ENCODE measurements around the gene CMIP.

CMIP gene

DNA sequence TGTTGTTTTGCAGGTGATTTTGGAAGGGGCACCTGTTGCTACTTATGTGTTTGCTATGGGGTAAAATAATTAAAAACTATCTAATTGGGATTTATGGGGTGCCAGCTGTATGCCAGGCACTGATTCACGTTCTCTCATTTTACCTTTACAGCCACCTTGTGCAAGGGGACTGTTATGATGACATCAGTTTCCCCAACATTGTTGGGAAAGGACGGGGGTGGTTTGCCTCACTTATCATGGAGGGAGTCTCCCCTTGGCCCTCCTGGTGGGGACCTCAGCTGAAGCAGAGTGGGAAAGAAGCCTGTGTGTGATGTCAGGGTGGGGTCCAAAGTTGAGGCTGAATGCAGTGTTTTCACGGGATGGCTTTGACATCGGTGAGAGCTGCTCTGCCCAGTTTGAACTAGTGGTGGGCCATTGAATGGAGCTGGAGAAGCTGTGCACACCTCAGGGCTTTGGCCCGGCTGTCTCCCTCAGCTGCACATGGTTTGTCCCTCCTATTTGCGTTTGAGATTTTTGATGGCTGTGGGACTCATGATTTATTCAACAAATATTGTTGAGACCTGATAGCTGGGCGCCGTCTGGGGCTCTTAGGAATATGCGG, 36.1 kb downstream of the CMIP start:
- no peak for DNase-seq (ENCODE audit: low read depth)

DNA sequence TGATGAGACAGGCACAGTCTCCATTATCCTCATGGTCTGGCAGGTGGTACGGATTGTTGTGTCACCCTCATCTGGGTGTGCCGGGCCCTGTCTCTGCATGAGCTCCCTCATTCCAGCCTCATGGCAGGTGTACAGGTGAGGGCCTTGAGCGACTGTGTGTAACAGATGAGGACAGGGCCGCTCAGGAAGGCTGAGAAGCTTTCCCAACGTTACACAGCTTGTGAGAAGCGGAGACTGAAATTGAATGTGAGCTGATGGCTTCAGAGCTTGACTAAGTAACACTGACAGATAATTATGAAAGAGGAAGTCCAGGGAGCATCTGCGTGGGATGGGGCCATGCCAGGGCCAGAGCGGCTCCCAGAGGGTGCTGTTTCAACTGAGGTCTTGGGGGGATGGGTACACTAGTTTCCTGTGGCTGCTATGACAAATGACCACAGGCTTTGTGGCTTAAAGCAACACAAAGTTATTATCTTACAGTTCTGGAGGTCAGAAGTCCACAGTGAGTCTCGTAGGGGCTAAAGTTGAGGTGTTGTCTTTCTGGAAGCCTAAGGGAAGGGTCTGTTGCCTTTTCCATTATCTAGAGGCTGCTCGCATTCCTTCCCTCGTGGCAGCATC, 36.7 kb downstream of the CMIP start:
- no peak for DNase-seq (ENCODE audit: low read depth)

DNA sequence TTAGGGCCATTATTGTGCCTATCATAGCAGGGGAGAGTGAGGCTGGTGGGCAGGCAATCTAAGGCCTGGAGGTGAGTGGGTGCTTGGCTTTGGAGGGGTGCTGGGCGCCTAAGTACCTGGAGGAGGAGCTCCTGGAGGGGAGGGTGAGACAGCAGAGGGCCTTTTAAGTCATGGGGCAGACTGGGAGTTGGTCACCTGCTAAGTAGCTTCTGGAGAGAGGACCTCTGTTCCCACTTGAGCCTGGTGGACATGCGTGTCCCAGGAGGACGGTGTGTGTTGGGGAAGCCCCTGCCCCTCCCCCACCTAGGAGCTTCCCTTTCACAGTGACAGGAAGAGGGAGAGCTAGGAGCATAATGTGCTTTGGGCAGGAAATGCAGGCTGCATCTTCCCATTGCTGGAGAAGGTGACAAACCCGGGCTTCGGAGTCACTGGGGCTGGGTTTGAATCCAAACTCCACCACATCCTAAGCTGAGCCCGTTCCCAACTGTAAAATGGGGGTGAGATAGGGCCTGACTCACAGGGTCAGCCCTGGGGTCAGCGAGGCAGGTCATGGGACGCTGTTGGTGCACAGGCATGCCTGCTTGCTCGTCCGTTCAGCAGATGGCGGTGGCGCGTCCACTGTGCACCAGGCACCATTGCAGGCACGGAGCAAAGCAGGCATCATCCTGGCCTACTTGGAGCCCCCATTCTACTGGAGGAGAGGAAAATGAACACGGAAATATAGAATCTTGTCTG, 37.9 kb downstream of the CMIP start:
- no peak for DNase-seq (ENCODE audit: low read depth)

DNA sequence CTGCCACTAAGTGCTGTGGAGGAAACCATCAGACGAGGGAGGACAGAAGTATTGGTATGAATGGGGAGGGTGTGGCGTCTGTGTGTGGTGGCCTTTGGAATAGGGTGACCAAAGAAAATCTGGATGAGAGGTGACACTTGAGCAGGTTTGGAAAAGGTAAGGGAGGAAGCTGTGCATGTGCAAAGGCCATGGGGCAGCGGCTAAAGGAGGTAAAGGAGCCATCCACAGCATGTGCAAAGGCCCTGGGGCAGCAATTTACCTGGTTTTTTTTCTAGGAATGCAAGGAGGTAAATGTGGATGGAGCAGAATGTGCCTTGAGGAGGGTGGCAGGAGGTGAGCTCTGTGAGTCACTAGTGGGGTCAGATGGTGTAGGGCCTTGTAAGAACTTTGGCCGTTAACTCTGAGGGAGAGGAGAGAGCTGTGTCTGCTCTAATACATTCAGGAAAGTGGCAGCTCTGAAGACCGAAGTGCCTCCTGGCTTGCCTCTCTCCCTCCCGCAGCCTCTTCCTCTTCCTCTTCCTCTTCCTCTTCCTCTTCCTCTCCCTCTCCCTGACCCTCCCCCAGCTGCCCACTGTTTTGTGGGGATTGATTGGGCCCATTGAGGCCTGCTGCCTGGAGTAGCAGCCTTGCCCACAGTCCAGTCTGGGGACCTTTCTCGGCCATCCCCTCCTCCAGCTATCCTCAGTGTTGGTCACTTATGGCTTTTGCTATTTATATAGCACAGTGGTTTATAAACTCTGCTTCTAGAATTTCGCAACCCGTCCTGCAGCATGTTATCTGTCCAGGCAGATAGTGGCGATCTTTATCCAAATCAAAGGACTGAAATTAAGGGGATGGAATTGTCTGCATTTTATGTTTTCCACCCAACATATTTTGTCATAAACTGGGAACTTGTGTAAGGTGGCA, 38.7 kb downstream of the CMIP start:
- DNase-seq (ENCODE audit: low read depth): no peak

DNA sequence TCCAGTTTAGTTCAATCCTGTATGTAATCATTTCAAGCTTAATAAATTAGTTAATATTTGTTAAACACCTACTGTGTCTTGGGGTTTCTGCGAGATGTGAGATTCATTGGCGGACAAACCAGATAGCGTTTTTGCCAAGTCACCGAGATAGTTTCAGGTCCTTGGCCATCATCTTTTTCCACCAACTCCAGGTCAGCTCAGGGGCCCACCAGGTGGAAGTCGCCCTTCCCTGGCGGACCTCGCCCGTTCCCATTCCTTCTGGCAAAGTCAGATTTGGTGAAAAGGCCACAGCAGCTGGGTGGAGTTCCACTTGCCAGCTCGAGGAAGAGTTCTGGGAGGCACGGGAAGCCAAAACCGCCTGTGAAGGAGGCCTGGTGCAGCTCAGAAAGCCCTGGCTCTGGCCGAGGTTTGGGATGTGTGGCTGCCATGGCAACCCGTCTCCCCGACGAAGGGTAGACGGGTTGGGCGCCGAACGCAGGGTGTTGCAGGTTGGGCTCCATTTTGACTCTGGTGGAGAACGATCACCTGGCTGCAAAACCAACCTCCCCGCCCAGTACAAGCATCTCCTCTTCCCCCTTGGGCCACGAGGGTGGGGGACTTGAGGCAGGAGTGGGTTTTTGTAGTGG, 39.5 kb downstream of the CMIP start:
- DNase-seq (ENCODE audit: low read depth): no peak

DNA sequence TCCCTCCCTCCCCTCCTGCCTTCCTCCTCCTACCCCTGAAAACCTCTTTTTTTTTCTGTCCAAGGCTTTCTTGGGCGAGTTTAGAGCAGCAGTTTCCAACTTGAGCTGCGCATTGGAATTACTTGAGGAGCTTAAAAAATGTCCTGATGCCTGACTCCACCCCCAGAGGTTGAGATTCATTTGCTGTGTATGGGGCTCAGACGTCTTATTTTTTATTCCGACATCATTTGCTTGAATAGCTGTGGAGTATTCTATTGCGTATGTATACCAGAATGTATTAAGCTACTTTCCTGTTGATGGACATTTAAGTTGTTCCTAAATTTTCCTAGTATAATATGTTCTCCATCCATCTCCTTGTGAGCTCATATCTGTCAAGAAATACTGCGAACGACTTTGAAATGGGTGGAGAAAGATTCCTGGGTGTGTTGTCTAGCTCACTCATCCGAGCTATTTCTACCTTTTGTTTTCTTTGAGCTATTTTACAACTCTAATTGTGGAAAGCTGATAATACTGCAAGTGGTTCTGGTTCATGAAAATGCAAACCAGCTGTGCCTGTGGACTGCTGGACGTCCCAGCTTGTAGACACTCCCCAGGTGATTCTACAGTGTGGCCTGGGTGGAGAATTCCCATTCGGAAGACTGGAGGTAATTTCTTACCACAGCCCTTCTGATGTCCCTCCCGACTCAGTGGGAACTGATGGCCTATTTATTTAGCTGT, 40.5 kb downstream of the CMIP start:
- DNase-seq (ENCODE audit: low read depth): no peak

DNA sequence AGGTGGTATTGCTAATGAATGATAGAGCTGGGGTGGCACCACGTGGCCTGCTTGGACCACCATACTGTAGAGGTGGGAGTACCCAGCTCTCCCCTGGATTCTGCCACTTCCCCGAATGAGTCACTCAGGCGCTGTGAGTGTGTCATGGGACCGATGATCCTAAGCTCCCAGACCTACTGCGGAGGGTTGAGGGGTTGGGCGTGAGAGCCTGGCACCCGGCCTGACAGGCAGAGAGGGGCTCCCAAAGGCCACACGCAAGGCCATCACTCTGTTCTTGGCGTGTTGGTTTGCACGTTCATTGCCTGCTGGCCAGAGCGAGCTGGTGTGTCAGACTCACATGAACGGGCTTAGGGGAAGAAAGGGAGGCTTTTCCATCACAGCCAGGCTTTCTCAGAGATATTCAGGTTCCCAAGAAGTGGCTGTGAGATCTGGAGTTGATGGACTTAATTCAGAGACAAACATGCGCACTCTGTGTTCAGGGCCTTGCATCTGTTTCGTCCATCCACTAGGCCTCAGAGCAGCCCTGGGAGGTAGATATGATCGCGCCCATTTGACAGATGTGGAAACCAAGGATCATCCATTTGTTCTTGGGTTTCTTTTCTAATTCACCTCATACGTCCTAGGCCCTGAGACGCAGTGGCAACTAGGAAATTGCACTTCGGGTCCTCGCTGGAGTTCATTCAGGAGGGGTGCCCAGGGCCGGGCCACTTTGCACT, 41.4 kb downstream of the CMIP start:
- DNase-seq (ENCODE audit: low read depth): no peak

DNA sequence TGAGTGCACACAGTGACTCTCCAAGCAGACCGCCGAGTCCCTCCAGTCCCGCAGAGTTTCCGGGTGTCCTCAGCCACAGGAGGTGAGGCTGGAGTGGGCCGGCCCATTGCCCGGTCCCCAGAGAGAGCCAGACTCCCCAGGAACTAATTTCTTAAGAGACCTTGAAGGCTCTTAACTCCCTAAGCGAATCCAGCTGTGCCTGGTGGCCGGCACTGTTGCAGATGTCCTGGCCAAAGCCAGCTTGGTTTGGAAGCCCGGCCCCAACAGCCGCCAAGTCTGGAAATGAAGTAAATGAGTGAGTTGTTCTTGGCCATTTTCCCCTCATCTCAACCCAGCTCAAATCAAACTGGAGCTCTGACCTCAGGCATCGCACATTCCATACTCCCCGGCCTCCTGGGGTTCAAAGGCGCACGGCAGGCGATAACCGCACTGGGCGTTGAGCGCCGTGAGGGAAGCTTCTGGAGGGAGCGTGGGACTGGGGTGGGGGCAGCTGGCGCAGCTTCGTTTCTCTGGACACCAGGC, 42.0 kb downstream of the CMIP start:
- DNase-seq (ENCODE audit: low read depth): peak; percentile 85

DNA sequence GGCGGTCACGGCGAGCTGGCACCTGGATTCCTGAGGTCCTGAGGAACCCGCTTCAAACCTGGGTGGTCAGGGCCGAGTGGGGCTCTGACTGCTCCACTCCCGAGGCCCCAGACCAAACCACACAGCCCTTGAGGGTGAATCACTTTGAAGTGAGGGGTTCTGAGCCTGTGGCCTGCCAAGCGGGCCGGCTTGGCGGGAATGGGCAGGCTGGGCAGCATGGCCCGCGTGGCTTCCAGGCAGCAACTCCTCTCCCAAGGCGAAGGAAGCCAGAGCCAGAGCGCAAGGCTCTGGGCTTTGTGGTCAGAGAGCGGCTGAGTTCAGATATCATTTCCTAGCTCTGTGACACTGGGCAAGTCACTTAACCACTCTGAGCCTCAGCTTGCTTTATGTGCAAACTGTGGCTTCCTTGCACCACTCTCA, 42.7 kb downstream of the CMIP start:
- DNase-seq (ENCODE audit: low read depth): no peak

DNA sequence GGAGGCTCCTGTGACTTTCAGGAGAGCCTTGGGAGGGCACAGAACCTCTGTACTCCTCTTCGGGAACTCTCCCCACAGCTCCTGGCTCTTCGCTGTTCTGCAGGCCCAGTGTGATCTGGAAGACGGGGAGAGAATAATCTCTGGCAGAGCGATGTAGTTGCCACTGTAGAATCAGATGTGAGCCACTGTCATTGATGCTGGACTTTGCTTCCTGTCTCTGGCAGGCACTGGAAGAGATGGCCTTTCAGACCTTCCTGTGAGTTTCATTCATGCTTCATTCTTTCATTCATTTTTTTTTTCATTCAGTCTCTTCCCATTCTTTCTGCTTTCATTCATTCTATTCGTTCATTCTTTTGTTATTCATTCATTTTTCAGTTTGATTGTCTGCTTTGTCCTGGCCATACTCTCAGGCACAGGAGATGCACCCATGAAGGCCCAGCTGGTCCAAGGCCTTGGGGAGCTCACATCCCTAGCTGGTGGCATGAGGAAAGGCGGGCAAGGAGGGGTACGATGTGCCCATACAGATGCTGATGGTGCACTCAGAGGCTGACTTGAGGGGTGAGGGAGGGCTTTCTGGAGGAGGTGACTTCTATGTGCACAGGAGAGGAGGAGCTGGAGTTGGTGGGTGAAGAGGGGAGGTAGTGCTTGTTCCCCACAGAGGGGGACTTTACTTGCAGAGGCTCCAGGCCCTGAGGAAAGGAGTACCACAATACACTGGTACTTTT, 44.2 kb downstream of the CMIP start:
- DNase-seq (ENCODE audit: low read depth): no peak

DNA sequence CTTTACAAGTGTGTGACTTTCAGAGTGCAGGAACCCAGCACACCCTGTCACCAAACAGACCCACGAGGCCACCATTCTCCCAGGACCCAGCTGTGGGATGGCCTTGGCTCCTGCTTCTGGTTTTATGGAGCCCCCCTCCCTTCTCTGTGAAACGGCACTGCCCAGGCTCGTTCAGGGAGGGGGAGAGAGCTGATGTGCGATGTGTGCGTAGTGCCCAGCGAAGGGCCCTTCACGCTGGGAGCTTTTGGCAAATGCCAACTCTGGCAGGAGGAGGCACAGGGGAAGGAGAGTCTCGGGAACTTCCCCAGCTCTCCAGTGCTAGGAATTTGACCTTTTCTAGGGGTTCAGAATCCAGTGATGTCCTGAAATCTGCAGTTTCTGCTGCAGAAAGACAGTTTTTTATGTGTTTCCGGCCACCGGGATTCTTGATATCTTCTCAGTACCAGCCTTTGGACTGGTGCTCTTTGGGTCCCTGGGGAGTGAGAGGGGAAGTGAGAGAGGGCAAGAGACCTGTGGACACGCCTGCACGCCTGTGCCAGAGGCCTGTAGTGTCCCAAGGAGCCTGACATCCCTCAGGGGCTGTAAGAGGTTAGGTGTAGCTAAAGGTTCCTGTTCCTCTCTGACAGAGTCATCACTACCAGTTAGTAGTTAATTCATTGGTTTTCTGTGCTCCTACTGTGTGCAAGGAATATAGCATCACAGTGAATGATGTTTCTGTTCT, 45.1 kb downstream of the CMIP start:
- DNase-seq (ENCODE audit: low read depth): no peak

DNA sequence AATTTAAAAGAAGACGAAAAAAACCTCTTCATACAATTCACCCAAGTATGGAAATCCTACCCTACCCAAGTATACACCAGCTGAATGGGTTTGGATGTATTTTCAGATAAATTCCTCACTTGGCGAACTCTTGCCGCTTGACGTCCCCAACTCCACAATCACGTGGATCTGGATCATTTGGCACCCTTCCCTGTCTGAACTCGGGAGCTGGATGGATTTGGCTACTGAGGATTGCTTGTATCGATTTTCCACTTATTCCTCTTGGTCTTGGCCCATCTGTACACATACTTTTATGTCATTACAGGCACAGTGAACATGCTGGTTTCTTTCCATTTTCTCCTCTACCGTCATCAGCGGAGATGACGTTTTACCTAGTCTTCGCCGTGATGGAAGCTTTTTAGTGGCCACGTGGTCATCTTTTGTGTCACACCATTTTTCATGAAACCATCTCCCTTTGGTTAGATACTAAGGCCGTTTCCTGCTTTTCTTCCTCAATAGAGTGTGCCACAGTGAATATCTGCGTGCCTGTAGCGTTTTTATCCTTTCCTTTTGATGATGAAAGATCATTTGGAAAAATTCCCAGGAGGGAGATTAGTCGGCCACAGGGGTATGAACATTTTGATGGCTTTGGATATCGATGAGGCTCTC, 47.1 kb downstream of the CMIP start:
- peak; percentile 50 for DNase-seq (ENCODE audit: low read depth)

DNA sequence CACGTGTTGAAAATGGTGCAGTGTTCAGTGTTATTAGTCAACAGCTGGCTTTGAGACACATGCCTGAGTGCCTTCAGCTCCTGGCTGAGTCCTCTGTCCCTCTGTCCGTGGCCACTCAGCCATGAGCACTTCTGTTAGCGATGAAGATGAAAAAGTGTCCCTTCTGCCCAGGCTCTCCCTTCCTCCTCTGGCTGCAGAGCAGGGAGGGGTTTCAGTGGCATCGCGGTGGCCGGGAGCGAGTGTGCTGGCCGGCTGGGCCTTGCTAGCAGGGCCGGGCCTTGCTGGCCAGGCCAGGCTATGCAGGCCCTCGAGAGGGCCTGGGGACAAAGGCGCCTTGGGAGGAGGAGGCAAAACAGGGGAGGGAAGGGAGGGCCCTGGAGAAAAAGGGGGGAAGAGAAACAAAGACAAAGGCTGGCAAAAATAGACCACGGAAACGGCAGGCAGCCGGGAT, 47.7 kb downstream of the CMIP start:
- DNase-seq (ENCODE audit: low read depth): no peak

DNA sequence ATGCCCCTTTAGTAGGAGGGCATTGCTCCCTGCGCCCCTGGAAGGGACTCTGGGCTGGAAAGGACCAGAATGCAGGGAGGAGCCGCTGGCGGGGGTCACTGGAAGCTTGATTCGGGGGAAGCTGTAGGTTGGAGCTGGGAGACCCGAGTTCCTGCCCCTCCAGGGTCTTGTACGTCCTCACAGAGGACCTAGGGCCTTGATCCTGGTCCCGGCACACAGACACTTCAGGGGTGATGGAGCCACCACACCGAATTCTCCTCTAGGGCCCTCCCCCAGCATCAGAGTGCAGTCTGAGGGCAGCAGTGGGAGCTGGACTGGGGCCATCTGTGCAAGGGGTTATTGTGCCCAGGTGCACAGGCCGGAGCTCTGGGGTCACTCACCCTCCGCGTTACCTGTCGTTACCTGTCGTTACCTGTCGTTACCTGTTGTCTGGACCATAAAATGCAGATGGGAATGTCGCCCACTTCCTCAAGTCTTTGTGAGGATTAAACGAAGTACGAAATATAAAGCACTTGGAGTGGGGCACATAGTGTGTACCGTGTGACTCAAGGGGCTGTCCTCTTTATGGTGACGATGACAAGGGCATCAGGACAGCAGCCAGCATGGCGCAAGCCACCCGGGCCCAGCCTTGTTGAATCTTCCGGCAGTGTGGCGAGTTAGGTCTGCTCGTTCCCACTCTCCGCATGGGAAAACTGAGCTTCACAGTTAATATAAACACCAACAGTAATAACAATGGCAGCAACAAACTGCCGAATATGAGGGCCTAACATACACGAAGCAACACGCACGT, 48.6 kb downstream of the CMIP start:
- DNase-seq (ENCODE audit: low read depth): no peak

DNA sequence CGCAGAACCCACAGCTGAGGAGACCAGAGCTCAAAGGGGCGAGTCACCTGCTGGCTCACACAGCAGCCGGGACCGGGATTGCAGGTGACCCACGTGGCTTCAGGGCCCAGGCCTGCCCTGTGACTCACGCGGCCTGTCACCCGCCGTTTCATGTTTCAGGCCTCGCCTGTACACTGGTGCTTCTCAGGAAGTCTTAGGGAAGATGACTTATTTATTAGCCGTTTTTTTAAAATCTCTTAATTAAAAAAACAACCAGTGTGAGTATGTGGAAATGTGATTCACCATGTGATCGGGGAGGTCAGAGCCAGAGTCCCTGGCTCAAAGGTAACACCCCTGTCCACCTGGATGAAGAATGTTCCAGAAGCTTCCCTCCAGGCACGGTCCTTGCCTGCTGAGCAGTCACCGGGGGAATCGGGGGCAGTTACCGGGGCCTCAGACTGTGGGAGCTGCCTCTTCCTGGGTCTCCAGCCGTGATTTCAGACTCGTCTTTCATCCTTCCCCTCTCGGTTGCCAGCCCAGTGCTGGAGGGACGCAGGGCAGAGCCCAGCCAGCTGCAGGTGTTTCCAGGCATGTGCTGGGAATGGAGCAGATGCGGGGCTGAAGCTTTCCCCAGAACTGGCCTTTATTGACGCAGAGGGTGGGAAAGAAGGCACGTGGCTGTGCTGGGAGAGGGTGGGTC, 49.3 kb downstream of the CMIP start:
- DNase-seq (ENCODE audit: low read depth): peak; percentile 44

DNA sequence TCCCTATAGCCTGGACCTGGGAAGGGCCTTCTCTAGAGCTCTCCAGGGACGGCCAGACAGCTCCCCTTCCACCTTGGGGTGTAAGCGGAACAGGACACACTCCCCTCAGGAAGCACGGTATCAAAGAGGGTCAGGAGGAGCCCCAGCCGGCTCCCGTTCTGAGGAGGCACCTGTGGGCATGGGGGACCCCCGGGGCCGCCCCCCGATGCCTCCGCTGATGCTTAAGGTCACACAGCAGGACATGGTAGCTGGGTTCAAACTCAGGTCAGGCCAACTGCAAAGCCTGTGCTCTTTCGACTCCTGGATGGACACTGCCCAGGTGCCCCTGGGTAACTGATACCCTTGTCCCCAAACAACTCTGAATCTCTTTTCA, 49.8 kb downstream of the CMIP start:
- DNase-seq (ENCODE audit: low read depth): no peak

DNA sequence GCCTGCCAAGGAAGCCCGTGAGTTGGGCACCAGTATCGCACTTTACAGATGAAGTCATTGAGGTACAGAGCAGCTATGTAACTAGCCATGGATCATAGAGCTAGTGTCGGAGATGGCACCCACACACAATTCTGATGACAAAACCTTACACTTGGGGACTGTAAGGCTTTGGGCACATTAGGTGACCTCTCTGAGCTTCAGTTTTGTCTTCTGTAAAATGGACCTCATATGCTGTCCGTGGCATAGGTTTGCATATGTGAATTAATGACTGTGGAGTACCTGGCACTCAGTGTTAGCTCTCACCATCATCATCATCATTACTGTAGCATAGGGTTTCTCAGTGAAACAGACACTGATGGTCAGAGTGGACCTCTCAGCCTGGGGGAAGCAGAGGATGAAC, 50.3 kb downstream of the CMIP start:
- DNase-seq (ENCODE audit: low read depth): no peak
